IMR-90 (cell line): Measurements from ENCODE around the gene CHRNA3. TPM values are rescaled to one million over a fixed set of nuclear protein-coding genes. Genes with fewer than 3 reads are reported as not detected.

Source experiments
- ATAC-seq: fragments of 200-7000 bp; cut with Tn5 transposase; 2 replicates; pipeline ENCODE4 v1.9.1; 2020; ENCODE audit warnings: low read depth, mild to moderate bottlenecking, moderate library complexity
- BruUV-seq: library from RNA; stranded (reverse); fragments of 400-500 nt; replicated peaks from 2 replicates; lab custom pipeline; 2021; lab: Mats Ljungman, UMichigan
- CTCF ChIA-PET: fragments of 300-600 bp; formaldehyde crosslinking; extraction: SDS; loops from one replicate; lab custom pipeline; 2021; ENCODE audit warnings: antibody characterized with exemption; lab: Yijun Ruan, JAX
- POLR2A ChIA-PET: fragments of 300-600 bp; sonication (Branson Sonifier 250); formaldehyde crosslinking; loops from one replicate; lab custom pipeline; 2022; ENCODE audit warnings: antibody characterized with exemption; ENCODE audit not compliant: unreplicated experiment; lab: Charles Lee
- DNase-seq: peaks from one replicate; pipeline ENCODE4 v3.0.0; 2013
- H2AFZ ChIP-seq: replicated peaks from 2 replicates; pipeline ENCODE3; 2013; ENCODE audit warnings: low read length, mild to moderate bottlenecking; ENCODE audit not compliant: poor library complexity
- H2AK5ac ChIP-seq: 2 replicates; pipeline ENCODE4 v1.6.1; 2013; ENCODE audit warnings: low read depth, low read length, inconsistent platforms
- H2AK9ac ChIP-seq: replicated peaks from 2 replicates; pipeline ENCODE3; 2013; ENCODE audit warnings: mild to moderate bottlenecking, low read depth, low read length, moderate library complexity; ENCODE audit not compliant: poor library complexity
- H2BK120ac ChIP-seq: 2 replicates; pipeline ENCODE4 v1.6.1; 2013; ENCODE audit warnings: low read depth, low read length, inconsistent platforms
- H2BK15ac ChIP-seq: 3 replicates; pipeline ENCODE4 v1.6.1; 2013; ENCODE audit warnings: low read depth, low read length, inconsistent platforms
- H2BK20ac ChIP-seq: 2 replicates; pipeline ENCODE4 v1.6.1; 2013; ENCODE audit warnings: low read depth, mild to moderate bottlenecking, inconsistent platforms, low read length, moderate library complexity
- H2BK5ac ChIP-seq: 2 replicates; pipeline ENCODE4 v1.6.1; 2013; ENCODE audit warnings: mild to moderate bottlenecking, low read depth, low read length, inconsistent platforms; ENCODE audit not compliant: poor library complexity, severe bottlenecking
- H3K14ac ChIP-seq: replicated peaks from 2 replicates; pipeline ENCODE4 v1.6.1; 2013; ENCODE audit warnings: low read depth, low read length, inconsistent platforms
- H3K18ac ChIP-seq: 2 replicates; pipeline ENCODE4 v1.6.1; 2013; ENCODE audit warnings: low read depth, low read length, control low read depth
- H3K23ac ChIP-seq: 2 replicates; pipeline ENCODE4 v1.6.1; 2013; ENCODE audit warnings: low read depth, low read length, inconsistent platforms
- H3K27ac ChIP-seq: 2 replicates; pipeline ENCODE4 v1.5.1; 2013; ENCODE audit warnings: mild to moderate bottlenecking, control low read depth, low read length; ENCODE audit not compliant: insufficient read depth
- H3K27me3 ChIP-seq: 2 replicates; pipeline ENCODE4 v1.6.1; 2013; ENCODE audit warnings: low read length; ENCODE audit not compliant: control insufficient read depth, insufficient read depth
- H3K36me3 ChIP-seq: 2 replicates; pipeline ENCODE4 v1.6.1; 2013; ENCODE audit warnings: low read length, mixed read lengths; ENCODE audit not compliant: control insufficient read depth, insufficient read depth
- H3K4ac ChIP-seq: 2 replicates; pipeline ENCODE4 v1.6.1; 2013; ENCODE audit warnings: low read depth, low read length, inconsistent platforms
- H3K4me1 ChIP-seq: 2 replicates; pipeline ENCODE4 v1.6.1; 2013; ENCODE audit warnings: low read length, mixed read lengths; ENCODE audit not compliant: control insufficient read depth, insufficient read depth
- H3K4me2 ChIP-seq: 2 replicates; pipeline ENCODE4 v1.6.1; 2013; ENCODE audit warnings: low read depth, mild to moderate bottlenecking, control low read depth, low read length, moderate library complexity
- H3K4me3 ChIP-seq: 2 replicates; pipeline ENCODE4 v1.5.1; 2013; ENCODE audit warnings: low read depth, mild to moderate bottlenecking, control low read depth, low read length, moderate library complexity; ENCODE audit not compliant: insufficient read depth
- H3K56ac ChIP-seq: 2 replicates; pipeline ENCODE4 v1.6.1; 2013; ENCODE audit warnings: low read length, inconsistent platforms; ENCODE audit not compliant: insufficient read depth; ENCODE audit errors: extremely low read depth
- H3K79me1 ChIP-seq, 2 experiments: 2 replicates each; pipeline ENCODE4 v1.6.1; 2013; ENCODE audit warnings: low read length in 2 of 2, inconsistent platforms in 1 of 2, low read depth in 1 of 2
- H3K9ac ChIP-seq: 2 replicates; pipeline ENCODE4 v1.6.1; 2013; ENCODE audit warnings: low read depth, low read length, control low read depth
- H3K9me1 ChIP-seq: 2 replicates; pipeline ENCODE4 v1.6.1; 2013; ENCODE audit warnings: low read length, inconsistent platforms; ENCODE audit not compliant: insufficient read depth
- H3K9me3 ChIP-seq: 2 replicates; pipeline ENCODE4 v1.6.1; 2013; ENCODE audit warnings: low read length; ENCODE audit not compliant: control insufficient read depth, insufficient read depth
- H4K20me1 ChIP-seq: 2 replicates; pipeline ENCODE4 v1.6.1; 2013; ENCODE audit warnings: low read length, inconsistent platforms; ENCODE audit not compliant: insufficient read depth
- H4K5ac ChIP-seq: 2 replicates; pipeline ENCODE4 v1.6.1; 2013; ENCODE audit warnings: mild to moderate bottlenecking, low read depth, low read length, control low read depth
- H4K8ac ChIP-seq, 2 experiments: 2 replicates each; pipeline ENCODE4 v1.6.1; 2013; ENCODE audit warnings: low read depth in 2 of 2, low read length in 2 of 2, control low read depth in 1 of 2, inconsistent platforms in 1 of 2
- H4K91ac ChIP-seq: 2 replicates; pipeline ENCODE4 v1.6.1; 2013; ENCODE audit warnings: low read depth, low read length, inconsistent platforms; ENCODE audit not compliant: insufficient read depth
- BHLHE40 ChIP-seq: fragments of 150-350 bp; IDR thresholded peaks from 2 replicates; pipeline ENCODE4 v1.6.1; 2016; ENCODE audit warnings: mild to moderate bottlenecking, low read depth, low read length
- MAFK ChIP-seq: IDR thresholded peaks from 2 replicates; pipeline ENCODE4 v1.6.1; 2012; ENCODE audit warnings: low read depth, low read length, improper control_type of control experiment
- MAZ ChIP-seq: IDR thresholded peaks from 2 replicates; pipeline ENCODE4 v1.6.1; 2012; ENCODE audit warnings: low read depth, mild to moderate bottlenecking, low read length, improper control_type of control experiment, moderate library complexity, borderline replicate concordance
- NFE2L2 ChIP-seq: fragments of 150-350 bp; IDR thresholded peaks from 2 replicates; pipeline ENCODE4 v1.6.1; 2016; ENCODE audit warnings: low read depth, mild to moderate bottlenecking, low read length
- POLR2A ChIP-seq: IDR thresholded peaks from 2 replicates; pipeline ENCODE4 v1.6.1; 2012; ENCODE audit warnings: mild to moderate bottlenecking, low read depth, low read length
- RCOR1 ChIP-seq: IDR thresholded peaks from 2 replicates; pipeline ENCODE4 v1.6.1; 2012; ENCODE audit warnings: mild to moderate bottlenecking, low read length, improper control_type of control experiment; ENCODE audit not compliant: insufficient replicate concordance
- RFX5 ChIP-seq: IDR thresholded peaks from 2 replicates; pipeline ENCODE4 v1.8.0; 2012; ENCODE audit warnings: low read depth, mild to moderate bottlenecking, low read length, moderate library complexity
- SMC3 ChIP-seq: fragments of 150-350 bp; IDR thresholded peaks from 2 replicates; pipeline ENCODE4 v1.6.1; 2016; ENCODE audit warnings: low read depth, mild to moderate bottlenecking, antibody characterized with exemption, low read length, moderate library complexity
- WGBS, 2 experiments: methylation state at CpG; one replicate each; pipeline versions ENCODE4 v1.1.5 to v1.1.7; 2013; ENCODE audit warnings: missing lambda C conversion rate in 2 of 2; ENCODE audit not compliant: insufficient read length in 1 of 2; ENCODE audit errors: extremely low coverage in 2 of 2; 5-methylcytosine and 5-hydroxymethylcytosine counted together
- dilution Hi-C: fragments of 300-500 bp; cut with HindIII; formaldehyde crosslinking; loops from one replicate; pipeline ENCODE4 v1.14.3; 2018; ENCODE audit warnings: low sequenced_read_pairs; ENCODE audit not compliant: unreplicated experiment
- in situ Hi-C: fragments of 300-500 bp; cut with MboI; formaldehyde crosslinking; loops from 3 replicates; pipeline ENCODE4 v1.14.3; 2019; ENCODE audit warnings: low sequenced_read_pairs, inconsistent platforms, mixed read lengths
- intact Hi-C: fragments of 100-400 bp; cut with micrococcal nuclease; formaldehyde crosslinking; loops from 2 replicates; pipeline ENCODE4 v1.10.0; 2022
- polyA plus RNA-seq, 3 experiments: library from polyadenylated mRNA; depleted of rRNA; stranded (reverse); fragments of >200 nt; gene quantifications; 2 replicates each; pipeline ENCODE4 v1.2.3, GENCODE V29; 2012; ENCODE audit warnings: low replicate concordance in 1 of 3
- total RNA-seq: library from RNA; depleted of rRNA; stranded (reverse); fragments of >200 nt; gene quantifications from 2 replicates; pipeline ENCODE4 v1.2.3, GENCODE V29; 2012

The CHRNA3 gene
- total and polyA plus RNA-seq, 2 of the 4 experiments (the other 2 are of a cell fraction), result not detected

DNA sequence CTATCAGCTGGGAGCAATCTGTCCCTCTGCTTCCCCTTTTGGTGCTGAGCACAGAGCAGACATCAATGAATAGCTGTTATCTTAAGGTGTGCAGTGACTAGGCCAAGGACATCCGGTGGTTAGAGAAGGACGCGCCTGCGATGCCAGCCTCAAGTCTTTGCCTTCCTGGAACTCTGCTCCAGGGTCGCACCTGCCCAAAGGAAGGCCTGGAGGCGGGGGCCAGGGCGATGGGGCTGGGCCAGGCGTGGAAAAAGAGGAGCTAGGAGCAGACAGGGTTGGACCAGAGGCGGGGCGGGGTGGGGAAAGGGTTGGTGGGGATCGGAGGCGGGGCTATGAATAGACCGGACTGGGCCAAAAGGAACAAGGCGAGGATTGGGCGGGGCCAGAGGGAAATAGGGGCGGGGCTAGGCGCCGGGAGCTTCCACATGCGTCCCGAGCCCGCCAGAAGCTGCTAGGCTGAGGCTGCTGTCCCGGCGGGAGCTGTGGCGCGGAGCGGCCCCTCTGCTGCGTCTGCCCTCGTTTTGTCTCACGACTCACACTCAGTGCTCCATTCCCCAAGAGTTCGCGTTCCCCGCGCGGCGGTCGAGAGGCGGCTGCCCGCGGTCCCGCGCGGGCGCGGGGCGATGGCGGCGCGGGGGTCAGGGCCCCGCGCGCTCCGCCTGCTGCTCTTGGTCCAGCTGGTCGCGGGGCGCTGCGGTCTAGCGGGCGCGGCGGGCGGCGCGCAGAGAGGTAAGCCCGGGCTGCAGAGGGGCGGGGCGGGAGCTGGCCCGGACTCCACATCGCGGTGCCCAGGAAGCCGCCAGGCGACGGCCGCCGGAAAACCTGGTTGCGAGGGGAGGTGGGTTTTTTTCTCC lies 55.5 kb downstream of the CHRNA3 start, which contains the start of gene CHRNA5:
Gene CHRNA5 (plus strand): TSS at position 424 of the 854 bp plus-strand sequence. CDS start 200 bp downstream, at position 624.
- H3K4me3 ChIP-seq, result peak within 1 kb of the TSS; percentile 54
- peak within 1 kb of the TSS; percentile 90 for H2AFZ ChIP-seq
- ChIA-PET POLR2A (interaction anchor here (1.2 kb wide), 1 partner anchor 127 kb away, joined by 3 read pairs; the partner anchor contains the start of gene IREB2), CTCF (interaction anchor here (1.1 kb wide), 1 partner anchor 17 kb away, joined by 4 read pairs; no protein-coding TSS in a partner anchor)
- no peaks in the 10 kb centered on the region for H4K20me1 ChIP-seq
- H3K79me1 ChIP-seq, result no peaks in the 10 kb centered on the region
- TF ChIP-seq MAZ, result no peak; the same call in 1 of the 2 replicates
- no peak for TF ChIP-seq BHLHE40
- no peak for TF ChIP-seq MAFK
- TF ChIP-seq RCOR1, result no peak
- TF ChIP-seq SMC3, result no peak
- no peak for TF ChIP-seq POLR2A
- no peak for TF ChIP-seq NFE2L2
- TF ChIP-seq RFX5, result no peak
- H3K27me3 ChIP-seq, result peaks cover 15% of the 10 kb centered on the region
- in situ Hi-C loops, result no loop called here
- no peak within 1 kb of the TSS for H4K91ac ChIP-seq
- dilution Hi-C loops, result no loop called here
- H3K4ac ChIP-seq, result no peak within 1 kb of the TSS
- no peak within 1 kb of the TSS for H2BK120ac ChIP-seq
- peak; percentile 97 for ATAC-seq
- H3K14ac ChIP-seq, result no peak within 1 kb of the TSS
- H3K36me3 ChIP-seq, result no peaks in the 10 kb centered on the region
- intact Hi-C loops, result no loop called here
- H3K56ac ChIP-seq, result no peak within 1 kb of the TSS
- H2BK20ac ChIP-seq, result no peak within 1 kb of the TSS
- H2BK15ac ChIP-seq, result no peak within 1 kb of the TSS
- H3K18ac ChIP-seq, result no peak within 1 kb of the TSS
- H3K23ac ChIP-seq, result peak within 1 kb of the TSS; percentile 21; the same call in 1 of the 2 replicates
- H2BK5ac ChIP-seq, result no peak within 1 kb of the TSS
- DNase-seq, result peak; percentile 66
- WGBS, 2 experiments, result 2% methylated on average over 20 of the region's 75 CpGs; no CpG with 5 or more reads in 1 of the 2 experiments
- BruUV-seq, result no TSS peak
- H2AK5ac ChIP-seq, result no peak within 1 kb of the TSS
- H3K4me1 ChIP-seq, result no peaks in the 10 kb centered on the region
- H2AK9ac ChIP-seq, result no peak within 1 kb of the TSS
- H3K4me2 ChIP-seq, result peak within 1 kb of the TSS; percentile 98
- H3K9ac ChIP-seq, result peak within 1 kb of the TSS; percentile 32
- no peak within 1 kb of the TSS for H4K5ac ChIP-seq
- no peaks in the 10 kb centered on the region for H3K9me3 ChIP-seq
- H3K27ac ChIP-seq, result no peak within 1 kb of the TSS; the same call in 1 of the 2 replicates
- H4K8ac ChIP-seq, result no peak within 1 kb of the TSS
- H3K9me1 ChIP-seq, result no peaks in the 10 kb centered on the region
